Calu3 (cell line): ENCODE measurements around the gene MEF2C. TPM values are rescaled to one million over a fixed set of nuclear protein-coding genes. Genes with fewer than 3 reads are reported as not detected.

Source experiments
- BruUV-seq: library from RNA; stranded (reverse); fragments of 400-500 nt; replicated peaks from 2 replicates; lab custom pipeline; 2021; lab: Mats Ljungman, UMichigan
- CTCF ChIA-PET: fragments of 300-600 bp; sonication (Branson Sonifier 250); formaldehyde crosslinking; loops from one replicate; lab custom pipeline; 2022; ENCODE audit warnings: antibody characterized with exemption; lab: Charles Lee
- DNase-seq: peaks from one replicate; pipeline ENCODE4 v3.0.0; 2022
- H3K27ac Mint-ChIP-seq: one replicate; pipeline ENCODE4 v1.8.0; 2022; ENCODE audit warnings: mixed read lengths; ENCODE audit not compliant: unreplicated experiment
- H3K27me3 Mint-ChIP-seq: one replicate; pipeline ENCODE4 v1.8.0; 2022; ENCODE audit warnings: mixed read lengths; ENCODE audit not compliant: unreplicated experiment
- H3K36me3 Mint-ChIP-seq: one replicate; pipeline ENCODE4 v1.8.0; 2022; ENCODE audit warnings: mild to moderate bottlenecking, moderate library complexity, mixed read lengths; ENCODE audit not compliant: insufficient read depth, unreplicated experiment
- H3K4me1 Mint-ChIP-seq: one replicate; pipeline ENCODE4 v1.8.0; 2022; ENCODE audit warnings: mild to moderate bottlenecking, low read depth, mixed read lengths; ENCODE audit not compliant: unreplicated experiment
- H3K4me3 Mint-ChIP-seq: one replicate; pipeline ENCODE4 v1.8.0; 2022; ENCODE audit warnings: mild to moderate bottlenecking, low read depth, moderate library complexity, mixed read lengths; ENCODE audit not compliant: unreplicated experiment
- H3K9me3 Mint-ChIP-seq: one replicate; pipeline ENCODE4 v1.8.0; 2022; ENCODE audit warnings: low read depth, mixed read lengths; ENCODE audit not compliant: unreplicated experiment
- CTCF ChIP-seq: fragments of 200-600 bp; IDR thresholded peaks from one replicate; pipeline ENCODE4 v1.8.0; 2022; ENCODE audit warnings: antibody characterized with exemption; ENCODE audit not compliant: unreplicated experiment
- intact Hi-C: fragments of 100-400 bp; cut with micrococcal nuclease; formaldehyde crosslinking; loops from one replicate; pipeline ENCODE4 v1.10.0; 2022; ENCODE audit not compliant: unreplicated experiment
- total RNA-seq: library from RNA; stranded (reverse); gene quantifications from 2 replicates; pipeline ENCODE4 v1.2.3, GENCODE V29; 2022

Gene MEF2C
- total RNA-seq, 1 experiment from 2014 or later: 6.1 TPM

- BruUV-seq: no TSS peak
- no peak for TF ChIP-seq CTCF
- no peaks in the 10 kb centered on the region for H3K9me3 Mint-ChIP-seq
- H3K36me3 Mint-ChIP-seq: no peaks in the 10 kb centered on the region
- no peak overlapping the region for H3K4me3 Mint-ChIP-seq
- H3K27ac Mint-ChIP-seq: no peak overlapping the region
- intact Hi-C loops: no loop called here
- DNase-seq: no peak
- CTCF ChIA-PET: no interaction called here
- no peaks in the 10 kb centered on the region for H3K4me1 Mint-ChIP-seq
- H3K27me3 Mint-ChIP-seq: no peaks in the 10 kb centered on the region
These were observed 148.8 kb downstream of the MEF2C start for GRCh38 chr5:88734191-88734640.

- TF ChIP-seq CTCF: no peak
- no TSS peak for BruUV-seq
- CTCF ChIA-PET: no interaction called here
- no peak overlapping the region for H3K27ac Mint-ChIP-seq
- intact Hi-C loops: no loop called here
- H3K36me3 Mint-ChIP-seq: no peaks in the 10 kb centered on the region
- no peaks in the 10 kb centered on the region for H3K9me3 Mint-ChIP-seq
- H3K4me3 Mint-ChIP-seq: no peak overlapping the region
- no peaks in the 10 kb centered on the region for H3K4me1 Mint-ChIP-seq
- no peak for DNase-seq
- H3K27me3 Mint-ChIP-seq: no peaks in the 10 kb centered on the region
These were observed 150.1 kb downstream of the MEF2C start for GRCh38 chr5:88732862-88733261.

- CTCF ChIA-PET: no interaction called here
- TF ChIP-seq CTCF: no peak
- no TSS peak for BruUV-seq
- DNase-seq: no peak
- Mint-ChIP-seq H3K4me3 (no peak overlapping the region), H3K9me3 (no peaks in the 10 kb centered on the region), H3K36me3 (no peaks in the 10 kb centered on the region), H3K27ac (no peak overlapping the region), H3K4me1 (no peaks in the 10 kb centered on the region), H3K27me3 (no peaks in the 10 kb centered on the region)
- intact Hi-C loops: no loop called here
These were observed 150.8 kb downstream of the MEF2C start for GRCh38 chr5:88732181-88732633.

GRCh38 chr5:88729829-88730182, 153.2 kb downstream of the MEF2C start:
- CTCF ChIA-PET: interaction anchor here (0.6 to 2.4 kb wide), 10 partner anchors 58 to 1708 kb away, joined by 3 to 8 read pairs (median 3); partner anchors contain the start of gene MEF2C
- H3K27me3 Mint-ChIP-seq: no peaks in the 10 kb centered on the region
- no TSS peak for BruUV-seq

More at GRCh38 chr5:88729829-88730182, 153.2 kb downstream of the MEF2C start:
- H3K4me3 Mint-ChIP-seq: no peak overlapping the region
- H3K36me3 Mint-ChIP-seq: no peaks in the 10 kb centered on the region
- no peaks in the 10 kb centered on the region for H3K9me3 Mint-ChIP-seq
- intact Hi-C loops: loop anchor here (1.0 to 10.0 kb wide), 7 partner anchors 151 to 1702 kb away; no protein-coding TSS in a partner anchor
- no peak for TF ChIP-seq CTCF
- no peak overlapping the region for H3K27ac Mint-ChIP-seq
- H3K4me1 Mint-ChIP-seq: no peaks in the 10 kb centered on the region
- DNase-seq: no peak
